ENCODE results near the gene FBXO24. TPM values are rescaled to one million over a fixed set of nuclear protein-coding genes. Genes with fewer than 3 reads are reported as not detected.

FBXO24 gene
- polyA plus RNA-seq, 6 donors from 2014 or later: 0.13 to 1.7 (median 0.89) TPM; not detected in 1

DNA sequence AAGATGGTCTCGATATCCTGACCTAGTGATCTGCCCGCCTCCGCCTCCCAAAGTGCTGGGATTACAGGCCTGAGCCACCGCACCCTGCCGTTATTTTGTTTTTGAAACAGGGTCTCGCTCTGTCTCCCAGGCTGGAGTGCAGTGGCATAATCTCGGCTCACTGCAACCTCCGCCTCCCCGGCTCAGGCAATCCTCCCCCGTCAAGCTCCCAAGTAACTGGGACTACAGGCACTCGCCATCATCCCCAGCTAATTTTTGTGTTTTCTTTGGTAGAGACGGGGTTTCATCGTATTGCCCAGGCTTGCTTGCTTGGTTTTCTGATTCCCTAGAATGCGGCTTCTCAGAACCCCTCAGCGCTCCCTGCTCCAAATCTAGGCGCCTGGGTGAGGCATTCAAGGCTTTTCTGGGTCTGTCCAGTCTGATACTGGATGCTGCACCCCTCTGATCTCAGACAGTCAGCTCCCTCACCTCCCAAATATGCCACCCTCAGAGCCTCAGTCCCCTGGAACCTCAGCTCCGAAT is 53.9 kb downstream of the FBXO24 start:
- H3K27me3 Mint-ChIP-seq: peaks cover 0 to 20% (median 9%) of the 10 kb centered on the region in 3 donors
- no peaks in the 10 kb centered on the region for H3K36me3 Mint-ChIP-seq
- ATAC-seq (ENCODE audit: low read depth in 2 of 2): no peak

DNA sequence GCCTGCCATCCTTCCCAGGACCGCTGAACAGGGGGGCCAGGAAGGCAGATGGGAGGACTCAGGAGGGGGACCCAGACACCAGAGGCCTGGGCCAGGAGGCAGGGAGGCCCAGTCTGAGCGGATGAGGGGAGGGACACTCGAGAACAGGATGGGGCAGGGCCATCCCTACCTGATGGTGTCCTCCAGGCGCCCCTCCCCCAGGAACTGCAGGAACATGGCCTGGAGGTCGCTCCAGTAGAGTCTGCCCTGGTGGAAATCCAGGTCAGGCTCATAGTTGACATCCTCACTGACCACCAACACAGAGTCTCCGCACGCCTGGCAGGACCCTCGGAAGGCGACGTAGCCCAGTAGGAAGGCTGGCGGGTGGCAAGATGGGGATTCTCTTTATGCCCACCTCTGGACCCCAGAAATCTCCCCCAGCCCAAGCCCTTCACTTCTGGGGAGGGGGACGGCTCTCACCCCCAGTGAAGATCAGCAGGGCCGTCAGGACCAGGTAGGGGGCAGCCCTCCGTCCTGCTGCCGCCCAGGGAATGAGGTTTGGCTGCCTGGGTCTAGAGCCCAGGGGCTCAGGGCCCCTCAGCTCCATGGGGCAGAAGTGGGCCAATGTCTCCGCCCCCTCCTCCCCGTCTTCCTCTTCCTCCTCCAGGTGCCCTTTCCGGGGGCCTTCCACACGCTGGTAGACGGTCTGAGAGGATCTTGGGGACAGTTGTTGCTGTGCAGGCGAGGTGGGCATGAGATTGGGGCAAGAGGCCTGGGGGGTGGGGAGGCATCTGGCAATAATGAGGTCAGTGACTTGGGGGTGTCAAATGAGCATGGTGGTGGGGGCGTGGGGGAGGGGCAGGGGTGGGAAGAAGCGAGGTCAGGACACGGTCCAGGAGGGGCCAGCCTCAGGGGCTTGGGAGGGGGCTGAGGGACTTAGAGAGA is 54.7 kb downstream of the FBXO24 start:
- Mint-ChIP-seq H3K27ac (no peak overlapping the region), H3K9me3 (no peaks in the 10 kb centered on the region), H3K27me3 (peaks cover 0 to 27% (median 17%) of the 10 kb centered on the region in 3 donors), H3K4me3 (no peak overlapping the region), H3K4me1 (peaks cover 5 to 13% (median 10%) of the 10 kb centered on the region in 3 donors), H3K36me3 (no peaks in the 10 kb centered on the region)
- ATAC-seq (ENCODE audit: low read depth in 2 of 2) (no peak), DNase-seq (no peak)

More for the DNA sequence above, 53.9 kb downstream of the FBXO24 start:
- Mint-ChIP-seq H3K4me1 (peaks cover 5 to 13% (median 10%) of the 10 kb centered on the region in 3 donors), H3K9me3 (no peaks in the 10 kb centered on the region), H3K27ac (no peak overlapping the region), H3K4me3 (no peak overlapping the region)
- no peak for DNase-seq

DNA sequence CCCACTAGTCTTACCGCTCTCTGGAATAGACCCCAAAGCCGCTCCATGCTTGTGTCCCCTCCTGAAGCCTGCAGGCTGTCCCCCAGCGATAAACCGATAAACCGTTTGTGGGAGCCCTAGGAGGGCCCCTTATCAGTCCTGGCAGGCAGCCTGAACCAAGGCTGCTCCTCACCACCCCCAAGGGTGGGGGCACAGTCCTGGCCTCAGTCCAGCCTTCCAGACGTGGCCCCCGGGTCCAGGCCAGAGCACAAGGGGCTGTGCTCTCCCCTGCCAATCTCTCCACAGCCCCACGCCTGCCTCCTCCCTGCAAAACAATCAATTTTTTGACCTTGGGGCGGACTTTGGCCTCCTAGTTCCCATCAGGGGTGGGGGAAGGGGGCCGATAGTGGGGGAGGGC is 55.3 kb downstream of the FBXO24 start, which contains the start of gene TFR2:
TSS of gene TFR2 (minus strand) at position 90 of the 397 bp plus-strand sequence. CDS start at position 47, 43 bp downstream.
- Mint-ChIP-seq H3K27me3 (peaks cover 0 to 34% (median 23%) of the 10 kb centered on the region in 3 donors), H3K9me3 (no peaks in the 10 kb centered on the region)

DNA sequence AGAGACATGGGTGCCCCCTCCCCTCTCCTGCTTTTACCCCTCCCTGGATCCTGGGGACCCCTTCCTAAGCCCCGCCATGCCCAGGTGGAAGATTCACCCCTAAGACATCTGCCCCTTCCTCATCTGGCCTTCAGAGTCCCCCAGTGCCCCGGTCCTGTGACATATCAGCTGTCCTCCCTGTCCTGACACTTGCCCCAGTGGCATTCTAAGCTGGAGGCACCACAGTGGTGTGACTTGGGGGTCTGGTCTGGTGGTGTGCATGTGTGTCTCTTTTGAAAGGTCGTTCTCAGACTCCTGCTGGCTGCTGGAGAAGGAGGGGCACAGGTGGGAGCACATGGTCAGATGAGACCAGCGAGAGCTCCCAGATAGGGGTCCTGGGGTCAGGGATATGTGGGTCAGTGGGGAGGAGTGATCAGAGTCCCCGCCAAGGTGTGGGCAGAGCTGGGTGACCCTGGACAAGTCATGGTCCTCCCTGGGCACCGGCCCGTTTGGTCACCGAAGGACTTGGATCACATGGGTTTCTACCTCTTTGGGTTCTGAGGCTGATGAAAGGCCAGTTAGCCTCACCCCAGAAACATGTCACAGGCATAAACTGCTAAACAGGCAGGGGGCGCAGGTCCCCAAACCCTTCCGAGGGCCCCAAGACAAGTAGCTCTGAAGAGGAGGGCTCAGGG is 55.9 kb downstream of the FBXO24 start:
- Mint-ChIP-seq H3K9me3 (no peaks in the 10 kb centered on the region), H3K4me3 (no peak overlapping the region), H3K27ac (peak overlapping the region in 1 of 6 donors; percentile 21), H3K27me3 (peaks cover 0 to 39% (median 25%) of the 10 kb centered on the region in 3 donors), H3K36me3 (no peaks in the 10 kb centered on the region), H3K4me1 (peaks cover 5 to 13% (median 10%) of the 10 kb centered on the region in 3 donors)
- ATAC-seq (ENCODE audit: low read depth in 2 of 2) (no peak), DNase-seq (no peak)

More for the DNA sequence above, 55.3 kb downstream of the FBXO24 start, which contains the start of gene TFR2:
- Mint-ChIP-seq H3K27ac (peak within 1 kb of the TSS in 1 of 6 donors; percentile 21), H3K4me3 (no peak within 1 kb of the TSS), H3K36me3 (no peaks in the 10 kb centered on the region), H3K4me1 (peaks cover 5 to 13% (median 10%) of the 10 kb centered on the region in 3 donors)
- DNase-seq (no peak), ATAC-seq (ENCODE audit: low read depth in 2 of 2) (no peak)

DNA sequence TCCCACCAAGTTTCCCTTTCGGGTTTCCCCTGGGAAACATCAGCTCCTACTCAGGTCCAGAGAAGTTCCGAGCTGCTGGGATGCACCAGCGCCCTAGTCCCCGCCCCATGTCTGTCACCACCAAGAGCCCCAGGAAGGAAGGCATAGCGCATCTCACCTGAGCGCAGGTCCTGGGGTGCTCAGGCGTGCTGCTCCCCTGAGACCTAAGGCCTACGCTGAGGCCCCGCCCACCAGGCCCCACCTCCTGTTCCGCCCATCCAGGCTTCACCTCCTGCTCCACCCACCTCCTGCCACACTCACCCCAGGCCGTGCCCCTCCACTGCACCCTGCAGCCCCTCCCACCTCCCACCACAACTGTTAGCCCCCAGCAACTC is 56.4 kb downstream of the FBXO24 start:
- H3K27me3 Mint-ChIP-seq: peaks cover 0 to 44% (median 31%) of the 10 kb centered on the region in 3 donors
- no peaks in the 10 kb centered on the region for H3K9me3 Mint-ChIP-seq
- no peak overlapping the region for H3K4me3 Mint-ChIP-seq
- DNase-seq (no peak), ATAC-seq (ENCODE audit: low read depth in 2 of 2) (peak; percentile 92)
- H3K27ac Mint-ChIP-seq: peak overlapping the region in 1 of 6 donors; percentile 21
- H3K36me3 Mint-ChIP-seq: no peaks in the 10 kb centered on the region
- H3K4me1 Mint-ChIP-seq: peaks cover 5 to 13% (median 10%) of the 10 kb centered on the region in 3 donors

DNA sequence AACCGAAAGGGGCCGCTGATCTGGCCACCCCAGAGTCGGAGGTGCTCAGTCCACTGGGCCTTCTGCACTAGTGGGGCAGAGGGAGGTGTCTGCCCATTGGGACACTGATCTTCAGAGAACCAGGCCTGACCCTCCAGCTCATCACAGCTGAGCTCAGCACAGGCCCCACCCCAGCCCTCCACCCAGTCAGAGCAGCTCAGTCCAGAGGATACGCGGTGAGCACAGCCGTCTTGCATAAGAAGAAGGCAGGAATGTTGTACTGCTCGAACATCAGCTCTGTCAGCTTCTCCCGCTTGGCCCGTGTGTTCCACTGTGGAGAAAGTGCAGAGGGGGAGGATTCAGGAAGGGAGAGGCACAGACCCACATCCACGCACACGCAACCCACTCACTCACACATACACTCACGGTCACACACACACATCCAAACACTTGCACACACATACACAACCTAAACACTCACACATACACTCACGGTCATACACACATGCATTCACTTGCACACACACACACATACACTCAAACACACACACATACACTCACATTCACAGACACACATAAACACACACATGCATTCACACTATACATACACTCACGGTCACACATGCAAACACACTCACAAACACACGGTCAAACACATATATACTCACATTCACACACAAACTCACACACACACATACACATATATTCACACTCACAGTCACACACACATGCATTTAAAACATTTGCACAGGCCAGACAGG is 63.9 kb downstream of the FBXO24 start:
- H3K27ac Mint-ChIP-seq: peak overlapping the region in 2 of 6 donors; percentile 0 to 51
- no peak overlapping the region for H3K4me3 Mint-ChIP-seq
- no peak for ATAC-seq (ENCODE audit: low read depth in 2 of 2)
- peaks cover 0 to 2% (median 0%) of the 10 kb centered on the region in 7 donors for H3K9me3 Mint-ChIP-seq
- peaks cover 21 to 63% (median 62%) of the 10 kb centered on the region in 3 donors for H3K27me3 Mint-ChIP-seq
- H3K36me3 Mint-ChIP-seq: peaks cover 4 to 8% of the 10 kb centered on the region in 2 donors
- no peak for DNase-seq
- H3K4me1 Mint-ChIP-seq: peaks cover 0 to 6% (median 5%) of the 10 kb centered on the region in 3 donors

Other genes starting within 250 kb of the FBXO24 start
- 10 to 100 TPM in 2 of 6 donors, 1 to 10 TPM in 4; 3.5 to 28.7 (median 7.0) TPM for gene PILRB, start 228.2 kb upstream of the FBXO24 start, polyA plus RNA-seq (ENCODE audit: low read depth in 6 of 6)
- gene PILRA, start 212.8 kb upstream of the FBXO24 start, polyA plus RNA-seq (ENCODE audit: low read depth in 6 of 6): 1 to 10 TPM in 1 of 6 donors, under 1 TPM in 4, not detected in 1; 0.53 to 1.8 (median 0.53) TPM
- gene ZCWPW1, start 157.6 kb upstream of the FBXO24 start, polyA plus RNA-seq (ENCODE audit: low read depth in 6 of 6): 10 to 100 TPM in 5 of 6 donors, 1 to 10 TPM in 1; 9.4 to 24.9 (median 13.3) TPM
- 10 to 100 TPM; 10.9 to 24.6 (median 19.5) TPM for gene MEPCE, start 156.5 kb upstream of the FBXO24 start, polyA plus RNA-seq (ENCODE audit: low read depth in 6 of 6)
- 10 to 100 TPM; 21.8 to 46.8 (median 27.5) TPM for gene PPP1R35, start 149.8 kb upstream of the FBXO24 start, polyA plus RNA-seq (ENCODE audit: low read depth in 6 of 6)
- under 1 TPM in 1 of 6 donors, not detected in 5; 0.45 TPM for gene SPACDR, start 122.1 kb upstream of the FBXO24 start, polyA plus RNA-seq (ENCODE audit: low read depth in 6 of 6)
- gene TSC22D4, start 107.1 kb upstream of the FBXO24 start, polyA plus RNA-seq (ENCODE audit: low read depth in 6 of 6): 10 to 100 TPM; 17.5 to 23.6 (median 20.7) TPM
- gene NYAP1, start 102.4 kb upstream of the FBXO24 start, polyA plus RNA-seq (ENCODE audit: low read depth in 6 of 6): not detected
- 1 to 10 TPM in 5 of 6 donors, not detected in 1; 3.1 to 5.9 (median 4.1) TPM for gene AGFG2, start 47.1 kb upstream of the FBXO24 start, polyA plus RNA-seq (ENCODE audit: low read depth in 6 of 6)
- not detected for gene SAP25, start 12.4 kb upstream of the FBXO24 start, polyA plus RNA-seq (ENCODE audit: low read depth in 6 of 6)
- 100 to 1,000 TPM in 4 of 6 donors, 10 to 100 TPM in 2; 81.4 to 172 (median 106) TPM for gene LRCH4, start 199 bp upstream of the FBXO24 start, polyA plus RNA-seq (ENCODE audit: low read depth in 6 of 6)
- 1 to 10 TPM in 1 of 6 donors, under 1 TPM in 4, not detected in 1; 0.23 to 1.1 (median 0.86) TPM for gene PCOLCE, start 16.0 kb downstream of the FBXO24 start, polyA plus RNA-seq (ENCODE audit: low read depth in 6 of 6)
- gene MOSPD3, start 26.2 kb downstream of the FBXO24 start, polyA plus RNA-seq (ENCODE audit: low read depth in 6 of 6): 10 to 100 TPM in 5 of 6 donors, 1 to 10 TPM in 1; 7.7 to 18.2 (median 13.1) TPM
- gene TFR2, start 55.2 kb downstream of the FBXO24 start, polyA plus RNA-seq (ENCODE audit: low read depth in 6 of 6): 1 to 10 TPM in 1 of 6 donors, under 1 TPM in 3, not detected in 2; 0.58 to 1.3 (median 0.65) TPM
- not detected for gene ACTL6B, start 70.1 kb downstream of the FBXO24 start, polyA plus RNA-seq (ENCODE audit: low read depth in 6 of 6)
- gene GNB2, start 87.4 kb downstream of the FBXO24 start, polyA plus RNA-seq (ENCODE audit: low read depth in 6 of 6): 10 to 100 TPM; 46.2 to 65.4 (median 56.2) TPM
- gene GIGYF1, start 107.9 kb downstream of the FBXO24 start, polyA plus RNA-seq (ENCODE audit: low read depth in 6 of 6): 1 to 10 TPM in 4 of 6 donors, under 1 TPM in 2; 0.69 to 2.9 (median 1.2) TPM
- 10 to 100 TPM; 25.3 to 41.0 (median 34.6) TPM for gene POP7, start 119.8 kb downstream of the FBXO24 start, polyA plus RNA-seq (ENCODE audit: low read depth in 6 of 6)
- not detected for gene EPO, start 134.1 kb downstream of the FBXO24 start, polyA plus RNA-seq (ENCODE audit: low read depth in 6 of 6)
- gene ZAN, start 147.3 kb downstream of the FBXO24 start, polyA plus RNA-seq (ENCODE audit: low read depth in 6 of 6): not detected
- under 1 TPM in 4 of 6 donors, not detected in 2; 0.19 to 0.69 (median 0.47) TPM for gene EPHB4, start 241.2 kb downstream of the FBXO24 start, polyA plus RNA-seq (ENCODE audit: low read depth in 6 of 6)

Data from naive B cell (primary cell).